NCI-H128 (cell line): ENCODE data around the gene DENND1A.

Experiments
- DNase-seq: peaks from one replicate; lab custom pipeline; 2025; ENCODE audit not compliant: unreplicated experiment; lab: John Stamatoyannopoulos, UW

The DENND1A gene

DNA sequence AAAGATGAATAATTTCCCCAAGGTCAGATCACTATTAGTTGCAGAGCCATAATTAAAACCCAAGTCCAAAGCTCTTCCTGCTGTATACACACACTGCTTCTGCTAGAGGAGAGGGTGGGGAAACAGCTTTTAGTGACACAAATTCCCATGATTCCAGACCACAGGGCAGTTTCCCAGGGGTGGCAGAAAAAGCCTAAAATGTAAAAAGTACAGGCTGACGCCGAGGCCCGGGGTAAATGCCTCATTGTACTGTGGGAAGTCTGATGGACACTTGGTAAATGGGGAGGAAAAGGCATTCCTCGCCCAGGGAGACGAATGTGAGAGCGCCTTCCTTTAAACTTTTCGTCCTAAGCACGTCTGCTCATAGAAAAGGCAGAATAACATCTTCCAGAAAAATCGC is 65.7 kb downstream of the DENND1A start:
- DNase-seq, result no peak

DNA sequence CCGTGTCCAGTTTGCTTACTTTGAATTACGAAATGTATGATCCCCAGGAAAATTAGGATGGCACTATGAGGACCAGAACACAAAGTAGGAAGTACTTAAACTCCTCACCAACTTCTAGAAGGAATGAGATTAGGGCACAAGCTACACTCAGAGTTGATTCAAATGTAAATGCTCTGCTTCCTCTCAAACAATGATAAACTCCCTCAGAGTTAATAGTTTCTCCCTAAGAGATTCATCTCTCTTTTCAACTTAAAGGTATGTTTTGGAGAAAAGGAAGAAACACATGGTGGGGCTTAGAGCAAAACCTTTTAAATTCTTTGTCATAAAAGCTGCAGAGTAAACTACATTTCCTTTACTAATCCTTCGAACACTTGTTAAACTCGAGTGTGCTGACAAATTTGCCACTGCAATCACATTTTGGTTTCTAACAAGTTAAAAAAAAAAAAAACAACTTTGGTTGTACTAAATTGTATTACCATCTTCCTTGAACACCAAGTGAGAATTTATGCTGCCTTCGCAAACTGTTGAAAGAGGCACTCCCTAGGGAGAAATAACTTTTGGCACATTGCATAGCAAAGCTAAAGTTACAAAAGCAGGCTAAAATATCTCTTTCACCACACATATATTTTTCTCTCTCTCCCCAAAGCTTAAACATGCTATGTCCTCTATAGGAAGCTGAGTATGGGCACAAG is 66.6 kb downstream of the DENND1A start:
- DNase-seq, result no peak

DNA sequence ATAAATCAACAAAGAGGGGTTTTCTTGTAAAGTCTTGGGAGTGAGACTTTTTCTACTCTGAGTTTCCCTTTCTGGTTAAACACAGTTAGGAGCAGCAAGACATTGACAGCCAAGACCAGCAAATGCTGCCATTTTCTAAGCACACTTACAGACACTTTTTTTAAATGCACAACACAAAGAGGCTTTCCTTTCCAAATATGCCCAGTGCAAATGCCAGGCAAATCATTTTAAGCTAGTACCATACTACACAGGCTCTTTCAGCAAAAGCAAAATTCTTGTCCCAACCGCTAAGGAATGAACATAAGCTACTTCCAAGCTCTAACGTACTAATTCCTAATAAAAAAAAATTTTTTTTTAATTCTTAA is 68.2 kb downstream of the DENND1A start:
- no peak for DNase-seq

DNA sequence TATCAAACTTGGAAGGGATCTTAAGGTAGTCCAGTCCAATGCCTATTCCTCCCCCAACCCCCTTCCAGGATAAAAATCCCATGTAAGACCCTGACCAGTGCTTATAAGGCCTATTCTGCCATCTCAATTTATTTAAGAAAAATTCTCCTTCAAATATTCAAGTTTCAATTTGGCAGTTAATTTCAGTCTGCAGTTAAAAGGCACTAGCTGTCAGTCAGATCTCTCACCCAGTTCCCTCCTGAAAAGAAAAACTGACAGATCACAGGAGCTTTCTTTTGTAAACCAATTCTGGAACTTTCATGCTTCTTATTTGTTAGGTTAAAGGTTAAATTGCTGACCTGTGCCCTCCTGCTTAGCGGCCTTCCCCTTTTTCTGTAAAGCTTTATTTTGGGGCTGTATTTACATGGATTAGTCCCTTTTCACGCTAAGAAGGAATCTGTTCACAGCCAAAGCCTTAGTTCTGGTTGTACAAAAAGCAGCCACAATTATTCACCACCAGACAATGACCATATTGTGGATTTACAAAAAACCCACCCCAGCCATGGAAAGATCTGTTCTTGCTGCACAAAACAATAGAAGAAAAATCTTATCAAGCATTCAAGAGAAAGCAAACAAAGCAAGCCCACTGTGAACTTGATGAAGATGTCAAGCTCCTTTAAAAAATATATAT is 68.7 kb downstream of the DENND1A start:
- no peak for DNase-seq

DNA sequence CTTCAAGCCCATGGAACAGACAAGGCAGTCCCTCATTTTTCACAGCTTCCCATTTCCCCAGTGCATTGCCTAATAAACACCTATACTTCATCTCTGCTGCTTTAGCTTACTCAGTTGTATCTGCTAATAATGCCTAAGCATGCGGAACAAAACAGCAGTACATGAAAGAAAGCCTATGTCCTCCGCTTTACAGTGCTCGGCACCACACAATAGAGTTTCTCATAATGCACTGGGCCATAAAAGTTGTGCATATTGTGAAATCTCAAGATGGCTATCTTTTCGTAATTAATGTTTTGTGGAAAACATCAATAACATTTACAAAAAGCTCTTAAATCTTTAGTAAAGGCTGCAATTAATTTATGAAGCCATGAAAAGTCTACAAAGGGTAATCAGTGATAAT is 69.3 kb downstream of the DENND1A start:
- DNase-seq, result no peak

DNA sequence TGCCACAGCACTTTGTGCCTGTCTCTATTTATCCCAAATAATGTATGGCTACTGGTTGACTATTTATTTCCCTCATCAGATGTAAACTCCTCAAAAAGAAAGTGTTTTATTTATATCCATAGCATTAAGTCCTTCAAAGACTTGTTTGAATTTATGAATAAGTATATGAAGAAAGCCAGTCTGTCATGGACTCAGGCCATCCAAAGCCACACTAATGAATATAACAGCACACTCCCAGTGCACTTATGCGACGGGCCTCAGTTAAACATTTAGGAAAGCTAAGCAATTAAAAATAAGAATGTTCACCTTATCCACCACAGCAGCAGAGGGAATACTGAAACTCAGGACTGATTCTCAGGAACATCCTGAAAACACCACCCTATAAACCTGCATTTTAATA is 77.5 kb downstream of the DENND1A start:
- DNase-seq, result no peak

DNA sequence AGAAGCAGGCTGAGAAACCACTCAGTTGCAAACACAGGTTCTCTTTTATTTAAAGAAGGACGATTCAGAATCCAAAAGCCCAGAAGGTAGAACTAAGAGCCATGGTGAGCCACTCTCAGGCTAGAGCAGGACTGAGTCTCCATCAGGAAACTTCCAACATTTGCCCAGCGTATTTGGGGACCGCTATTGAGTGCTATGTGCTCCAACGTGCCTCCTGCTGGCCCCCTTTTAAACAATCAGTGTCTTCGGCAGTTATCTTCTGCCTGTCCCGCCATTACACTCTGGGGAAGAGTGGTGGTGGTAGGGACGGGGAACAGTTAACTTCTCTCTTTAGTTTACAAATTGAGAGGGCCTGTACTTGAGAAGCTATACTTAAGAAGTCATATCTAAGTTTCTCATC is 78.1 kb downstream of the DENND1A start:
- no peak for DNase-seq

DNA sequence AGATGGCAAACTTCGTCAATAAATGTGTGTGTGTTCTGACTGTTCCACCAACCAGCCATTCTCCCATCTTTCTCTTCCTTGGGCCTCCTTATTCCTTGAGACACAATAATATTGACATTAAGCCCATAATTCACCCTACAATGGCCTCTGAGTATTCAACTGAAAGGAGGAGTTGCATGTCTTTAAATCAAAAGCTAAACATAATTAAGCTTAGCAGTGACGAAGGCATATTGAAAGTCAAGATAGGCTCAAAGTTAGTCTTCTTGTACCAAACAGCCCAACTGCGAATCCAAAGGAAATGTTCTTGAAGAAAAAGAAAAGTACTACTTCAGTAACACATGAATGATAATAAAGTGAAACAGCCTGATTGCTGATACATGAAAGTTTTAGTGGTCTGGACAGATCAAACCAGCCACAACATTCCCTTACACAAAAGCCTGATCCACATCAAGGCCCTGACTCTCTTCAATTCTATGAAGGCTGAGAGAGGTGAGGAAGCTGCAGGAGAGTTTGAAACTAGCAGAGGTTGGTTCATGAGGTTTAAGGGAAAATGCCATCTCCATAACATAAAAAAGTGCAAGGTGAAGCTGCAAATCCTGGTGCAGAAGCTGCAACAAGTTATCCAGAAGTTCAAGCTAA is 81.4 kb downstream of the DENND1A start:
- DNase-seq, result no peak

DNA sequence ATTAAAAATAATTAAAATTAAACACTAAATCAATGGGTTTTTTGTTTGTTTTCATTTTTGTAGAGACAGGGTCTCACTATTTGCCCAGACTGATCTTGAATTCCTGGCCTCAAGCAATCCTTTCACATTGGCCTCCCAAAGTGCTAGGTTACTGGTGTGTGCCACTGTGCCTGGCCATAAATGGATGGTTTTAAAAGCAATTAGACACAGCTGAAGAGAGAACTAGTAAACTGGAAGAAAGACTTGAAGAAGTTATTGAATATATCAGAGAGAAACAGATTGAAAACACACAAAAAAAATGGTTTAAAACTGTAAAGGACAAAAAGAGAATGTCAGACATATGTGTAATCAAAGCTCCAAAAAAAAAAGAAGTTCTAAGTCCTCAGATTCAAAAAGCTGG is 83.0 kb downstream of the DENND1A start:
- no peak for DNase-seq

DNA sequence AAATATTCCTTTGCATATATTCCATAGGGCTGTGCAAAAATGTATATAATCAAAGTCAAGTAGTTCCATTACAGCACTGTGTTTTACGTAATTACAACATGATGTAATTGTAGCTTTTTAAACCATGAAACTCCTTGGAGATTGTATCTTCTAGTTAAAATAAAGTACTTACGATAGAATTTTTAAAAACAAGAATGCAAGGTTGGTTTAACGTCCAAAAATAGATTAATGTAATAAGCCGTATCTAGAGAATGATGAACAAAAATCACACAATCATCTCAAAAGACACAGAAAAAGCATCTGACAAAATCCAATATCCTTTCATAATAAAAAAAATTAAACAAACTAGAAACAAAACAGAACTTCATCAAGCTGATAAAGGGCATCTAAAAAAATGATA is 86.2 kb downstream of the DENND1A start:
- DNase-seq, result no peak

DNA sequence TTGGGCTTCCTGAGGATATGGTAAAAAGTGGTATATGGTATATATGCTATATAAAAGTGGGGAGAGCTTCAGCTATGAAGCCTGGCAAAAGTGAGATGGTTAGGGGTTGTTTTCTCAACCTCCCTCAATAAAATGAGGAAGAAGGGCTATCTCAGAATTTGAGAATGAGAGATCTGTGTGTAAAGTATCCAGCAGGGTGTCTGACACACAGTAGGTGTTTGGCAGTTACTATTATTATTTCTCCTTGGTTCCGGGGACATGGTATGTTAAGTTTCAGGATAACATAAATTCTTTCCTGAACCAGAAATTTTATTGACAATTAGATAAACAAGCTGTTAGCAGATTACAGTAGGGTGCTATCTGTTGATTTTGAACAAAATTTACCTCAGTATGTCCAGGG is 94.1 kb downstream of the DENND1A start:
- no peak for DNase-seq

DNA sequence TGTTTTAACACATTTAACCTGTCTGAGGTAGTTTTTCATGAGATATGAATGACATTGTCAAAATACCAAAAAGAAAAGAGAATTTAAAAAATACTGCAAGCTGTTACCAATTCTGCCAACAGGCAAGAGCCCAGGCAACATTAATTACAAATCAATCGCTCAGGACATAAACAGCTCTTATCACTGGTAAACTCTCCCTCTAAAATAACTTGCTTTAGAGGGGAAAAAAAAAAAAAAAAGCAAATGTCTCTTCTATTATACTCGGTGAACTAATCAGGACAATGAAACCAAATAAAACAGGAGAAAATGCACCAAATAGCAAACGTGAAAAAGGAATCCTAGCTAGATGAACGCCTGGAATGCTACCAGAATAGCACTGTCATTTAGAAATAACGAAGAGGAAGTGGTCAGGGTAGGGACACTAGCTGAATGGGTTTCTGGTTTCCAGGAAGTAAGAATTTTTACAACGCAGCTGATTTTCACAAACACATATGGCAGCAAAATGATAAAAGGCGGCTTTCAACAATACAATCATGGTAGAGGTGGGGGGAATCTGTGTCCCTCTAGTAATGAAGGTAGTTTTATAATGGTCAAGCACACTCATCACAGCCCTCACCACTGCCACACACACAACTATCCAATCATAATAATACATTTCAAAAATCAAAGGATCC is 94.9 kb downstream of the DENND1A start:
- DNase-seq, result no peak

DNA sequence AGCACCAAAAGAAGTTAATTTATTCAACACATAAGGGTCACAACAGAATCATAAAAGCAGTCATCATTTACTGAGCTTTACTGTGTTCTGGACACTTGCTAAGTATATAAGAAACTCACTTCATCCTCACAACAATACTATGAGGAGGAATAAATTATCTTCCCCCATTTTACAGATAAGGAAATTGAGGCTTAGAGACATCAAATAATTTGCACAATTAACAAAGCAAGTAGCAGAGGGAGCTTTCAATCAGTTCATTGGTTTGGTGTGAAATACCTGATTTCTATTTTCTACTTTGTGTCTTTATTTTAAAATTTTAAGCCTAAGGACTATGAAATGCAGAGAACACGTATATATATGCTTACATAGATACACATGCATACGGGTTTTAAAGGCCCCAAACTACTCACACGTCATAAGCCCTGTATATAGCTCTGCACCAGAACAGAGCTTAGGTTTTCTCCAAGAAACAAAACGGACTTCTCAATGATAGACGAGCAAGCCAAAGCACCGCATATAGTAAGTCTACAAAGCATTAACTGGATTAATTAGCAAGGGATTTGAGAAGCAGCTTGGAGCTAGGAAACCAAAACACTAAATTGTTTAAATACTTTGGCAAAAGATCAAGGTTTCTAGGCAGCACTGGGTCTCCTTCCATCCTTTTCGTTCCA is 95.6 kb downstream of the DENND1A start:
- no peak for DNase-seq

DNA sequence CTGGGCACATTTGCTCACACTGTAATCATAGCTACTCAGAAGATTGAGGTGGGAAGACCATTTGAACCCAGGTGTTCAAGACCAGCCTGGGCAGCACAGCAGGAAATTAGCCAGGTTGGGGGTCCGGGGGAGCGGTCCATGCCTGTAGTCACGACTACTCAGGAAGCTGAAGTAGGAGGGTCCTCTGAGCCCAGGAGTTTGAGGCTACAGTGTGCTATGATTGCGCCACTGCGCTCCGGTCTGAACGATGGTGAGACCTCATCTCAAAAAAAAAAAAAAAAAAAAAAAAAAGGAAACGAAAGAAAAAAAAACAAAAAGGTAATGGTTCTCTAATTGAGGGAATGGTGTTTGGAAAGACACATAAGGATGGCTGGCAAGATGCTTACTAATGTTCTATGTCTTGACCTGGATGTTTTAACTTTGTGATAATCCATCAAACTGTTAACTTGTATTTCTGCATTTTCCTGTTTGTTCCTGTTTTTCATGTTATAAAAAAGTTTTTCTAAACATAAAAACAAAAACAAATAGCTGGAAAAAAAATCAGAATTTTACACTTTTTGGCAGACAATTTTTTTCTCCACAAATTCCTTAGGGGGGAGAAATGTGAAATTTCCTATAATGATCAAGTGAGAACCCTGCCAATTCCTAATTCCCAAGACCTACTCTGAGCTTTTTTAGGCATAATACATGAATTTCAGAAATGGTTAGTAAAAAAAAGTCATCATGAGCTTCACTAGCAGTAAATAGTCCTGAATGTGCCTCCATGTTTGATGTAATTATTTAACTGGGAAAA is 96.9 kb downstream of the DENND1A start:
- DNase-seq, result no peak

DNA sequence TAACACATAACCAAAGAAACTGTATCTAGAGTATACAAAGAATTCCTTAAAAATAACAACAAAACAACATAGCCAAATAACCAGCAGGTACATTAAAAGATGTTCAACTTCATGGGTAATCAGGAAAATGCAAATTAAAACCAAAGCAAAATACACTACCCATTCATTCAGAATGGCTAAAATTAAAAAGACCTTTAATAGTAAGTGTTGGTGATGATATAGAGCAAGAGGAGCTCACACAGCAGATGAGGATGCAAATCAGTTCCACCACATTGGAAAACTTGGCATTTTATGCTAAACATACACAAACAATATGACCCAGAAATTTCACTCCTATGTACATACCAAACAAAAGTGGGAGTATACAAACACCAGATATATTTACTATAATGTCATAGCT is 97.8 kb downstream of the DENND1A start:
- no peak for DNase-seq

DNA sequence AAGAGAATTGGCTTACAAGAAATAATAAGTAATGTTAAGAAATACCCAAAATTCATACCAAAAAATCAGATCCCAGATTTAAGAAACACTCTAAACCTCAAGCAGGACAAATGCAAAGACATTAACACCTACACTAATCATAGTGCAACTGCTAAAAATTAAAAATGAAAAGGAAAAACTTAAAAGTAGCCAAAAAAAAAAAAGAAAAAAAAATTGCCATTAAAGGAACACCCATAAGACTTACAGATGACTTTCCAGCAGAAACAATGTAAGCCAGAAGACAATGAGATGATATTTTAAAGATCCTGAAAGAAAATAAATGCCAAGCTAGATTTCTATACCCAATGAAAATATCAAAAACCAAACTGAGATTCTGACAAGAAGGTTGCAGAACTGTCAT is 101.5 kb downstream of the DENND1A start:
- no peak for DNase-seq

DNA sequence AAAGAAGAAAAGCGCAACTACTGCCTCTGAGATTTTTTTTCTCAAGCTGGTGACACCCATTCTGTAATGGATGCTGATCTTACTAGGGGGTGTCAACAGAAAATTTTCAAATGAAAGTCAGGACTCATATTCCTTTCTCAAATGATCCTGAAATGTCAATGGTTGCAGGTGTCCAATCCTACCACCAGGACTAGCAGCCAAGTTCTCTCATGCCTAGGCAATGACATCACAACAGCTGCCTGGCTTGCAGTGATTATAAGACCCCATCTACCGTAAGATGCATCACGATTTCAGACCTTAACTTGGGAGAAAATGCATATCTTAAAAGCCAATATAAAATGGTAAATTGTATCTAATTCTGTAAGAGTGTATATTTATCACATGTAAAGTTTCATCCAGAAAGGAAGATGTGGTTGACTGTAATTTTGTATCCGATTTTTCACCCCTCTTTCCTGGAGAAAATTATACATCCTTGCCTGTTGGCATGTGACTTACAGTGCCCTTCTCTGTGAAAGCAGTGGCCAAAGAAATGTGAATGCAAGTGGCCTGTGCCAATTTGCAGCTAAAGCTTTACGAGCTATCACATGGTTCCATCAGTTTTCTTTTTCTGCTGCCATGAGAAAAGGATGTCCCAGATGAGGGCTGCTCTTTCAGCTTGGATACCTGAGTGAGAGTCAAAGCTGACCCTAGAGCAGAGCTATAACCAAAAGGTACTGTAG is 104.4 kb downstream of the DENND1A start:
- DNase-seq, result no peak

DNA sequence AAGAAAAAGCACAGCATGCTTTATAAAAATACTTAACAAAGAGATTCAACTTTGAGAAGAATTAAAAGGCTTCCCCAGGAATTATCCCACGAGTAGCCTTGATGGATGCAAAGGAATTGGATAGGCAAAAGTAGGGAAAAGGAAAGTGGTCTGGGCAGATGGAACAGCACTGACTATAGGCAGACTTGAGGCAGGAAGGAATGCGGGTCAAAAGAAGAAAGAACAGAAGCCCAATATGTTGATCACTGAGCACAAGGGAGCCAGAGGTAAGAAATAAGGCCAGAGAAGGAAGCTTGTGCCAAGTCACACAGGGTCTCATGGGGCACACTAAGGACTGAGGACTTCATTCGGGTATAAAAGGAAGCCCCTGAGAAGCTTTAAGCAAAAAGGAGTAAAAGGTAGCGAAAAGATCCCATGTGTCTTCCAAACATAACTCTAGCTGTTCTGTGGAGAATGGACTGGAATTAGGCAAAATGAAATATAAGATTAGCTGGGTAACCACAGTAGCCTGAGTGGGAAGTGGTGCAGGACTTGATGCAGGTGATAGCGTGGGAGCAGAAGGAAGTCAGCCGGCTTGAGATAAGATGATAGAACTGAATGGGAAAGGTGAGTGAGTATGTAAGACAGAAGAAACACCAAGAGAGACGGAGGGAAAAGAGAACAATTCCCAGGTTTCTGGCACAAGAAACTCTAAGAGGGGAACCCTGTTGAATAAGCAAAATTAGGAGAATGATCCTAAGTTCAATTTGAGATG is 106.6 kb downstream of the DENND1A start:
- no peak for DNase-seq

DNA sequence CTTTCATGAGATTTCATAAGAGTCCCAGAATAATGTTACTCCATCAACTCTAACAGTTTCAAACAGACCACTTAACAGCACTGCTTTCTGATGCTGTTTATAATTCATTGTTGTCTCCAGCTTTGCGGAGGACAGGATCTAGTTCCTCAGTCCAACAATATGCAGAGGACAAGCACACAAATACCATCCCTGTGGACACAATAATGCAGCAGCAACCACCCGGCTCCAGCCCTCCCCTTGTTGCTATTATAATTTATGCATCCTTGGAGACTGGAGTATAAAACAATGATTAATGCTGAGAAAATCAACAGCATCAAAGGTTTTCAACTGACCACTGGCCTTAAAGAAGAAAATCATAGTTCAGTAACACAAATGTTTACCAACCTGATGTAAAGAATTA is 108.3 kb downstream of the DENND1A start:
- DNase-seq, result no peak
